ENCODE measurements around the gene SASH3.

DNA sequence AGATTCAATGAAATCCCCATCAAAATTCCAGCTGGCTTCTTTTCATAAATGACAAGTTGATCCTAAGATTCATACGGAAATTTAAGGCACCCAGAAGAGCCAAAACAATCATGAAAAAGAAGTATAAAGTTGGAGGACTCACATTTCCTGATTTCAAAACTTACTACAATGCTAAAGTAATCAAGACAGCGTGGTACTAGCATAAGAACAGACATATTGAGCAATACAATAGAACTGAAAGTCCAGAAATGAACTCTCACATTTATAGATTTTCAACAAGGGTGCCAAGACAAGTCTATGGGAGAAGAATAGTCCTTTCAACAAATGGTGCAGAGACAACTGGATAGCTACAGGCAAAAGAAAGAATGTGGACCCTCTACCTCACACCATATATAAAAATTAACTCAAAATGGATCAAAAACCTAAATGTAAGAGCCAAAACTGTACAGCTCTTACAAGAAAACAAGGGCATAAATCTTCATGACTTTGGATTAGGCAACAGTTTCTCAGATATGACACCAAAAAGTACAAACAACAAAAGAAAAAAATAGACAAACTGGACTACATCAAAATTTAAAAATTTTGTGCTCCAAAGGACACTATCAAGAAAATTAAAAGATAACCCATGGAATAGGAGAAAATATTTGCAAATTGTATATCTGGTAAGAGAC, 28.5 kb downstream of the SASH3 start:
- TF ChIP-seq, protein P1, sequence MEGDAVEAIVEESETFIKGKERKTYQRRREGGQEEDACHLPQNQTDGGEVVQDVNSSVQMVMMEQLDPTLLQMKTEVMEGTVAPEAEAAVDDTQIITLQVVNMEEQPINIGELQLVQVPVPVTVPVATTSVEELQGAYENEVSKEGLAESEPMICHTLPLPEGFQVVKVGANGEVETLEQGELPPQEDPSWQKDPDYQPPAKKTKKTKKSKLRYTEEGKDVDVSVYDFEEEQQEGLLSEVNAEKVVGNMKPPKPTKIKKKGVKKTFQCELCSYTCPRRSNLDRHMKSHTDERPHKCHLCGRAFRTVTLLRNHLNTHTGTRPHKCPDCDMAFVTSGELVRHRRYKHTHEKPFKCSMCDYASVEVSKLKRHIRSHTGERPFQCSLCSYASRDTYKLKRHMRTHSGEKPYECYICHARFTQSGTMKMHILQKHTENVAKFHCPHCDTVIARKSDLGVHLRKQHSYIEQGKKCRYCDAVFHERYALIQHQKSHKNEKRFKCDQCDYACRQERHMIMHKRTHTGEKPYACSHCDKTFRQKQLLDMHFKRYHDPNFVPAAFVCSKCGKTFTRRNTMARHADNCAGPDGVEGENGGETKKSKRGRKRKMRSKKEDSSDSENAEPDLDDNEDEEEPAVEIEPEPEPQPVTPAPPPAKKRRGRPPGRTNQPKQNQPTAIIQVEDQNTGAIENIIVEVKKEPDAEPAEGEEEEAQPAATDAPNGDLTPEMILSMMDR (conservative IDR thresholded peaks at IDR 0.05): no peak
- TF ChIP-seq ZFX (IDR thresholded peaks at IDR 0.05): no peak

Data from C4-2B (cell line).